G401 (cell line): ENCODE measurements around the gene CISD3. TPM values are rescaled to one million over a fixed set of nuclear protein-coding genes. Genes with fewer than 3 reads are reported as not detected.

Experiments used
- DNase-seq: peaks from one replicate; pipeline ENCODE4 v3.0.0-alpha.2; 2015; ENCODE audit warnings: low spot score
- in situ Hi-C: cut with HindIII; loops from 2 replicates; pipeline ENCODE4 v1.10.0; 2016; ENCODE audit warnings: low sequenced_read_pairs, mixed read lengths
- total RNA-seq: library from RNA; depleted of rRNA; stranded (reverse); fragments of >200 nt; shearing (Covaris generic); gene quantifications from 2 replicates; pipeline ENCODE4 v1.2.3, GENCODE V29; 2014; rRNA removed

Gene CISD3
- total RNA-seq, 1 experiment from 2014 or later, result 7.9 TPM

GRCh38 chr17:38751808-38752307 lies 21.7 kb downstream of the CISD3 start:
- in situ Hi-C loops, result no loop called here
- peak; percentile 89 for DNase-seq

GRCh38 chr17:38752308-38753070 lies 22.3 kb downstream of the CISD3 start, which contains the start of gene PSMB3:
PSMB3 (plus strand) TSS chr17:38752741; CDS start chr17:38752827, 86 bp downstream.
- peak; percentile 100 for DNase-seq
- in situ Hi-C loops, result no loop called here

GRCh38 chr17:38753071-38753506 lies 22.9 kb downstream of the CISD3 start:
- no peak for DNase-seq
- in situ Hi-C loops, result no loop called here

GRCh38 chr17:38761612-38762011 lies 31.5 kb downstream of the CISD3 start:
- in situ Hi-C loops, result no loop called here

GRCh38 chr17:38762231-38762630 lies 32.1 kb downstream of the CISD3 start:
- in situ Hi-C loops, result no loop called here
- DNase-seq, result no peak

More at GRCh38 chr17:38761612-38762011, 31.5 kb downstream of the CISD3 start:
- peak; percentile 32 for DNase-seq

- in situ Hi-C loops, result no loop called here
- no peak for DNase-seq
Observed at GRCh38 chr17:38766341-38766740, 36.2 kb downstream of the CISD3 start.

GRCh38 chr17:38768417-38768816 lies 38.3 kb downstream of the CISD3 start:
- DNase-seq, result no peak
- in situ Hi-C loops, result no loop called here

GRCh38 chr17:38773258-38773657 lies 43.1 kb downstream of the CISD3 start:
- DNase-seq, result no peak
- in situ Hi-C loops, result no loop called here

GRCh38 chr17:38777641-38778250 lies 47.6 kb downstream of the CISD3 start:
- no peak for DNase-seq
- in situ Hi-C loops, result no loop called here

- in situ Hi-C loops, result no loop called here
Observed at GRCh38 chr17:38779965-38780752, 50.0 kb downstream of the CISD3 start.

GRCh38 chr17:38783227-38783626 lies 53.1 kb downstream of the CISD3 start:
- in situ Hi-C loops, result no loop called here
- no peak for DNase-seq

More at GRCh38 chr17:38779965-38780752, 50.0 kb downstream of the CISD3 start:
- DNase-seq, result no peak

Other genes with a start within 250 kb of the CISD3 start
- 8.9 and 12.4 TPM in 2 replicates for gene SRCIN1, start 124.4 kb upstream of the CISD3 start, total RNA-seq
- gene EPOP, start 55.4 kb upstream of the CISD3 start, total RNA-seq, result 46.5 and 50.5 TPM in 2 replicates
- 21.8 and 30.6 TPM in 2 replicates for gene MLLT6, start 25.1 kb upstream of the CISD3 start, total RNA-seq
- gene PCGF2, start 18.0 kb downstream of the CISD3 start, total RNA-seq, result 5.5 and 12.5 TPM in 2 replicates
- 277 and 414 TPM in 2 replicates for gene PSMB3, start 22.4 kb downstream of the CISD3 start, total RNA-seq
- 46.2 and 49.8 TPM in 2 replicates for gene PIP4K2B, start 69.2 kb downstream of the CISD3 start, total RNA-seq
- gene CWC25, start 95.0 kb downstream of the CISD3 start, total RNA-seq, result 11.2 and 19.9 TPM in 2 replicates
- 1,883 and 2,158 TPM in 2 replicates for gene RPL23, start 123.4 kb downstream of the CISD3 start, total RNA-seq
- 136 and 141 TPM in 2 replicates for gene LASP1, start 139.7 kb downstream of the CISD3 start, total RNA-seq
- gene FBXO47, start 237.1 kb downstream of the CISD3 start, total RNA-seq, result not detected in 2 replicates